SK-N-MC (cell line): ENCODE measurements around the gene TAF11L5.
"Not testable (repeated sequence)": the region's sequence is repeated elsewhere in the genome, so short reads cannot be mapped to it uniquely, and the experiment has no call there.

Experiments
- DNase-seq: peaks from one replicate; pipeline ENCODE4 v3.0.0-alpha.2; 2011; ENCODE audit warnings: low read depth, low spot score
- H3K27ac ChIP-seq: fragments of 200-600 bp; sonication (generic); 2 replicates; pipeline ENCODE4 v1.5.1; 2016; ENCODE audit warnings: mixed run types
- H3K36me3 ChIP-seq: fragments of 200-600 bp; sonication (generic); 2 replicates; pipeline ENCODE4 v1.6.1; 2017; ENCODE audit warnings: antibody characterized with exemption, low read length, mixed read lengths; ENCODE audit not compliant: insufficient read depth
- H3K4me3 ChIP-seq: fragments of 200-600 bp; sonication (generic); 2 replicates; pipeline ENCODE4 v1.5.1; 2016
- H3K9ac ChIP-seq: fragments of 200-600 bp; sonication (generic); 2 replicates; pipeline ENCODE4 v1.8.0; 2017; ENCODE audit warnings: mixed run types, mixed read lengths; ENCODE audit not compliant: insufficient read length
- H3K9me3 ChIP-seq: fragments of 200-600 bp; sonication (generic); 2 replicates; pipeline ENCODE4 v1.6.1; 2017; ENCODE audit warnings: low read depth, mild to moderate bottlenecking, antibody characterized with exemption, low read length, moderate library complexity, mixed read lengths
- EZH2 ChIP-seq: fragments of 200-600 bp; sonication (generic); IDR thresholded peaks from one replicate; pipeline ENCODE4 v1.6.1; 2017; ENCODE audit warnings: antibody characterized with exemption
- FOXP2 ChIP-seq: optimal IDR thresholded peaks from 2 replicates; pipeline ENCODE3; 2011; ENCODE audit warnings: mild to moderate bottlenecking, moderate library complexity; ENCODE audit not compliant: insufficient read depth; ENCODE audit errors: extremely low read length, control extremely low read depth
- POLR2AphosphoS5 ChIP-seq: IDR thresholded peaks from 2 replicates; pipeline ENCODE4 v1.6.1; 2012; ENCODE audit warnings: mild to moderate bottlenecking, low read depth, low read length, borderline replicate concordance

TAF11L5 gene

DNA sequence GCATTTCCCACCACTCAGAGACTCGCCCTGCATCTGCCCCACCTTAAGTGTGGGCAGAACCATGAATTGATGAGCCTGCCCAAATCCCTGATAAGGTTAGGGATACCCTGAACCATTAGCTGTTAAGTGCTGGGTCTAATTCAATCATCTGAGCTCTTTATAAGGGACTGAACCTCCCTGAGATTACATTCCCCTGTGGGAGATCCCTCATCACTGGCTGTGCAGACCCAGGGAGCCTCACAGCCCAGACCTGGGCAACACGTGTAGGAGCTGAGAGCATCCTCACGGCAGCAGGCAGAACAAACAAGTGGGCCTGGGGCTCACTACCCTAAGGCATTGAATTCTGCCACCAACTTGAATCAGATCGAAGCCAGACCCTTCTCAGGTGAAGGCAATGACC lies 27.6 kb upstream of the TAF11L5 start:
- Histone ChIP-seq H3K4me3 (no peak overlapping the region), H3K27ac (no peak overlapping the region), H3K9me3 (no peaks in the 10 kb centered on the region), H3K36me3 (no peaks in the 10 kb centered on the region), H3K9ac (no peak overlapping the region)
- DNase-seq, result no peak
- TF ChIP-seq EZH2 (no peak), POLR2AphosphoS5 (no peak), FOXP2 (no peak)

DNA sequence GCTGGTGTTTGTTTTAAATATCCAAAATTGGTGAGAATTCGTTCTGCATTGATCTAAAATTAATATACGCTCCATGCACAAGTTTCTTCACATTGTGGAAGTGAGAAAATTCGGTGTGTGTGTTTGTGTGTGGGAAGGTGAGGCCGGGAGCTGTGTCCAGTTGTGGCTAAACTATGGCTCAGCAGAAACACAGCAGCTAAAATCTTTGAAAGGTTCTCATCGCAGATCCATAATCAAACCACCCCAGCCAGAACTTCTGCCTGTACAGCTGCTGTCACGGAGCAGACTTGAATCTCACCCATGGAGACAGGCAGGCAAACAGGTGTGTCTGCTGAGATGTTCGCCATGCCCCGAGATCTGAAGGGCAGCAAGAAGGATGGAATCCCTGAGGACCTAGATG lies 27.1 kb upstream of the TAF11L5 start, which contains the start of gene TAF11L2:
Gene TAF11L2 (plus strand): TSS at position 301 of the 400 bp plus-strand sequence.
- H3K4me3 ChIP-seq, H3K9ac ChIP-seq, H3K27ac ChIP-seq, H3K9me3 ChIP-seq, H3K36me3 ChIP-seq, DNase-seq: not testable (repeated sequence)

DNA sequence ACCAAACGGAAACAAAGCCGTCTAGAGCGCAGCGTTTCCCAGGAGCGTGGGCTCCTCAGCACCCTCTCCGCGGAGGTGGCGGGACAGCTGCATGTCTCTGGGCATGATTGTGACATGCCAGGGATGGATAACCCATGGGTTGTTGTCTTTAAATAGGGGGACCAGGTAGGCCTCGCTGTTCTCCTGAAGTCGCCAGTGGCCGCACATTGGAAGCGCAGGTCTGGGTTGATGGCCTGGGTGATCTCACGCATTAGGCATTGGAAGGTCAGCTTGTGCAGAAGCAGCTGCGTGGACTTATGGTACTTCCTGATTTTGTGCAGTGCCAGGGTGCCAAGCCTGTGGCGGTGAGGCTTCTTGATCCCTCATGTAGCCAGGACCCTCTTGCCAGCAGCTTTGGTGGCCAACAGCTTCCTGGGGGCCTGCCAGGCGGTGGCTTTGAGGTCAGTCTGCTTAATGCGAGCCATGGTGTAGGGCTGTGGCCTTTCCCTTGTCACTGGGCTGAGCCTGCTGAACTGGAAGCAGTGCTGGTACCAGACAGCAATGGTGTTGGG lies 13.2 kb upstream of the TAF11L5 start:
- Histone ChIP-seq H3K4me3 (no peak overlapping the region), H3K9ac (no peak overlapping the region), H3K27ac (no peak overlapping the region), H3K36me3 (no peaks in the 10 kb centered on the region), H3K9me3 (no peaks in the 10 kb centered on the region)
- TF ChIP-seq EZH2 (no peak), POLR2AphosphoS5 (no peak), FOXP2 (no peak)
- no peak for DNase-seq

- not testable (repeated sequence) for H3K4me3 ChIP-seq, H3K36me3 ChIP-seq, DNase-seq, H3K27ac ChIP-seq, H3K9ac ChIP-seq, H3K9me3 ChIP-seq
Measured at GRCh38 chr5:17517526-17517925, 7.5 kb upstream of the TAF11L5 start.

GRCh38 chr5:17518067-17518466 lies 7.0 kb upstream of the TAF11L5 start, which contains the start of gene TAF11L3:
Gene TAF11L3, plus strand, starts transcription at chr5:17518367.
- not testable (repeated sequence) for H3K9me3 ChIP-seq, H3K36me3 ChIP-seq, H3K4me3 ChIP-seq, H3K27ac ChIP-seq, DNase-seq, H3K9ac ChIP-seq

DNA sequence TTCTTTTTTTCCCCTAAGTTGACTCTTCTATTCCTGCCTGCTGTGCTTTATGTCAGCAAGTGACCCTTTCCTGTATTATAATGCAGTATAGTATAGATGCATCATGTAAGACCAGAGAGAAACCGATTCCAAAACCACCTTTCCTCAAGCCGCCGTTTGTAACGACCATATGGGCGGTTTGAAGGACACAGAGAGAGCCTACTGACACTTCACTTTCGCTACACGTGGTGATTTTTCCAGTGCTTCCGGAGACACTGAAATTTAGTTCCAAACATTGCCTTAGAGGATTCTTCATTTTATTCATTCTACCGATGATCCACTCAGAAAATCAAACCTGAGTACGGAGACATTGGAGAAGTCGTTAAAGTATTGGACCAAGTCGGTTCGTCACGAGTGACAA lies 5.5 kb upstream of the TAF11L5 start:
- H3K27ac ChIP-seq, DNase-seq, H3K4me3 ChIP-seq, H3K36me3 ChIP-seq, H3K9me3 ChIP-seq, H3K9ac ChIP-seq: not testable (repeated sequence)

- not testable (repeated sequence) for H3K9me3 ChIP-seq, H3K27ac ChIP-seq
Measured at GRCh38 chr5:17521501-17521900, 3.5 kb upstream of the TAF11L5 start, which contains the start of gene TAF11L4. Gene TAF11L4, plus strand, starts transcription at chr5:17521801.

DNA sequence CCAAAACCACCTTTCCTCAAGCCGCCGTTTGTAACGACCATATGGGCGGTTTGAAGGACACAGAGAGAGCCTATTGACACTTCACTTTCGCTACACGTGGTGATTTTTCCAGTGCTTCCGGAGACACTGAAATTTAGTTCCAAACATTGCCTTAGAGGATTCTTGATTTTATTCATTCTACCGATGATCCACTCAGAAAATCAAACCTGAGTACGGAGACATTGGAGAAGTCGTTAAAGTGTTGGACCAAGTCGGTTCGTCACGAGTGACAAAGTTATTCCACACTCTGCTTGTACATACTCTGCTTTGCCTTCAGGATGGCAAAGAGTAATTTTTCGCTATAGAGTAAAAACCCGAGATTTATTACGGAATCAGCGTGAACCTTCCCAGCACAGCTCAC lies 1.5 kb downstream of the TAF11L5 start:
- H3K27ac ChIP-seq, DNase-seq, H3K4me3 ChIP-seq, H3K9me3 ChIP-seq, H3K36me3 ChIP-seq, H3K9ac ChIP-seq: not testable (repeated sequence)

More at GRCh38 chr5:17521501-17521900, 3.5 kb upstream of the TAF11L5 start, which contains the start of gene TAF11L4:
- not testable (repeated sequence) for H3K36me3 ChIP-seq, DNase-seq, H3K9ac ChIP-seq, H3K4me3 ChIP-seq

GRCh38 chr5:17528369-17528768 lies 3.3 kb downstream of the TAF11L5 start, which contains the start of gene TAF11L6:
Gene TAF11L6, plus strand, starts transcription at chr5:17528669.
- H3K36me3 ChIP-seq, DNase-seq, H3K9ac ChIP-seq, H3K27ac ChIP-seq, H3K9me3 ChIP-seq, H3K4me3 ChIP-seq: not testable (repeated sequence)
